ENCODE data around the gene KLHL20.
"Not testable (repeated sequence)": the region's sequence is repeated elsewhere in the genome, so short reads cannot be mapped to it uniquely, and the experiment has no call there.

- not testable (repeated sequence) for TF ChIP-seq EP300 (IDR thresholded peaks at IDR 0.05; ENCODE audit: borderline replicate concordance in 1 of 2, low read depth in 2 of 2, low read length in 2 of 2); CTCF (IDR thresholded peaks at IDR 0.05; ENCODE audit: control extremely low read depth in 1 of 3, insufficient read depth in 1 of 3, low read depth in 1 of 3, low read length in 3 of 3); TEAD4 (IDR thresholded peaks at IDR 0.05; ENCODE audit: low read depth, low read length); CEBPB (IDR thresholded peaks at IDR 0.05; ENCODE audit: low read depth, low read length); JUND (IDR thresholded peaks at IDR 0.05; ENCODE audit: low read length); CHD1 (IDR thresholded peaks at IDR 0.05; ENCODE audit: low read depth, low read length); YY1 (IDR thresholded peaks at IDR 0.05; ENCODE audit: low read depth, low read length); ATF2 (IDR thresholded peaks at IDR 0.05; ENCODE audit: low read length)
Measured at GRCh38 chr1:173674496-173674895, 40.3 kb upstream of the KLHL20 start.

Measured in H1 (cell line).